DOHH2 (cell line): ENCODE data around the gene CACNA2D1.

ENCODE experiments used
- H3F3A ChIP-seq: fragments of 200-600 bp; sonication (generic), shearing (Covaris generic); 2 replicates; pipeline ENCODE4 v1.6.0; 2016; ENCODE audit warnings: antibody characterized with exemption, mild to moderate bottlenecking; ENCODE audit not compliant: control insufficient read depth, insufficient read depth
- H3K27ac ChIP-seq: fragments of 200-600 bp; sonication (generic); 2 replicates; pipeline ENCODE4 v1.5.1; 2014; ENCODE audit warnings: low read depth, mild to moderate bottlenecking, low read length, moderate library complexity
- H3K27me3 ChIP-seq: fragments of 200-600 bp; sonication (generic); 2 replicates; pipeline ENCODE4 v1.6.1; 2014; ENCODE audit warnings: mild to moderate bottlenecking, low read length, mixed read lengths; ENCODE audit not compliant: control insufficient read depth
- H3K36me3 ChIP-seq: fragments of 200-600 bp; sonication (generic); 2 replicates; pipeline ENCODE4 v1.6.1; 2014; ENCODE audit warnings: mild to moderate bottlenecking, low read length, moderate library complexity, mixed read lengths; ENCODE audit not compliant: control insufficient read depth
- H3K4me1 ChIP-seq: fragments of 200-600 bp; sonication (generic); 2 replicates; pipeline ENCODE4 v1.6.1; 2014; ENCODE audit warnings: mild to moderate bottlenecking, low read length, mixed read lengths; ENCODE audit not compliant: control insufficient read depth
- H3K4me2 ChIP-seq: fragments of 200-600 bp; sonication (generic); 2 replicates; pipeline ENCODE4 v1.6.0; 2014; ENCODE audit warnings: mild to moderate bottlenecking, low read length, moderate library complexity
- H3K4me3 ChIP-seq: fragments of 200-600 bp; sonication (generic); 2 replicates; pipeline ENCODE4 v1.5.1; 2014; ENCODE audit warnings: mild to moderate bottlenecking, low read length, mixed read lengths
- H3K79me2 ChIP-seq: fragments of 200-600 bp; sonication (generic); 2 replicates; pipeline ENCODE4 v1.6.1; 2014; ENCODE audit warnings: mild to moderate bottlenecking, low read length, mixed read lengths; ENCODE audit not compliant: control insufficient read depth
- H3K9me2 ChIP-seq: fragments of 200-600 bp; sonication (generic); replicated peaks from 2 replicates; pipeline ENCODE4 v1.6.1; 2014; ENCODE audit warnings: mild to moderate bottlenecking, low read length, mixed read lengths; ENCODE audit not compliant: control insufficient read depth
- H3K9me3 ChIP-seq: fragments of 200-600 bp; sonication (generic); 2 replicates; pipeline ENCODE4 v1.6.1; 2014; ENCODE audit warnings: antibody characterized with exemption, low read length, mixed read lengths; ENCODE audit not compliant: control insufficient read depth, insufficient read depth
- H4K20me1 ChIP-seq: fragments of 200-600 bp; sonication (generic); 2 replicates; pipeline ENCODE4 v1.6.0; 2014; ENCODE audit warnings: low read depth, mild to moderate bottlenecking, antibody characterized with exemption, low read length, moderate library complexity; ENCODE audit not compliant: control insufficient read depth, insufficient read depth
- CTCF ChIP-seq: fragments of 200-600 bp; sonication (generic); IDR thresholded peaks from one replicate; pipeline ENCODE4 v1.5.1; 2014; ENCODE audit warnings: antibody characterized with exemption, mild to moderate bottlenecking, low read depth, low read length; ENCODE audit not compliant: poor library complexity, severe bottlenecking
- EZH2phosphoT487 ChIP-seq: fragments of 200-600 bp; sonication (generic); IDR thresholded peaks from 2 replicates; pipeline ENCODE4 v1.6.1; 2017; ENCODE audit warnings: borderline replicate concordance, mild to moderate bottlenecking, antibody characterized with exemption, low read length, moderate library complexity, mixed read lengths

Gene CACNA2D1

GRCh38 chr7:82230811-82231581 lies 212.6 kb downstream of the CACNA2D1 start:
- H3K36me3 ChIP-seq, result no peaks in the 10 kb centered on the region
- H3K9me3 ChIP-seq, result no peaks in the 10 kb centered on the region
- no peak overlapping the region for H3K27ac ChIP-seq
- H3F3A ChIP-seq, result no peaks in the 10 kb centered on the region
- H4K20me1 ChIP-seq, result no peaks in the 10 kb centered on the region
- TF ChIP-seq EZH2phosphoT487 (no peak), CTCF (no peak)
- no peaks in the 10 kb centered on the region for H3K79me2 ChIP-seq
- H3K4me3 ChIP-seq, result no peak overlapping the region
- H3K9me2 ChIP-seq, result no peaks in the 10 kb centered on the region
- no peaks in the 10 kb centered on the region for H3K27me3 ChIP-seq
- H3K4me2 ChIP-seq, result no peak overlapping the region
- no peaks in the 10 kb centered on the region for H3K4me1 ChIP-seq

DNA sequence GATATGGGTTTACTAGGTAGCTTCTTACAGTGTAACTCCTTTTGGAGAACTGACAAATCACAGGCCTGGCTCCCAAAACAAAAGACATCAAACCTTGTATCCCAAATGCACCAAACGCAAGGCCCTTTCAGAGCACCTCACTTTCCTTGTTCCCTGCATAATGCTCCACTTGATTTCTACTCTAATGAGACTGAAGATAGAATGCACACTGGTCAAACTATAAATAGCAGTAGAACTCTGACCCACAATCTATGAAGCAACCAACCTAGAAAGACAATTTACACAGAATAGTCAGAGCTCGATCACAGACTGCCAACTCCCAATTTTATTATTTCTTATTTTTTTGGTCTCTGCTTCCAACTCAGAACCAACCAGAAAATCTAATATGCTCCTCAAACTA lies 214.4 kb downstream of the CACNA2D1 start:
- H3K9me3 ChIP-seq, result no peaks in the 10 kb centered on the region
- no peaks in the 10 kb centered on the region for H3K4me1 ChIP-seq
- H3F3A ChIP-seq, result no peaks in the 10 kb centered on the region
- H3K4me2 ChIP-seq, result no peak overlapping the region
- no peak overlapping the region for H3K27ac ChIP-seq
- no peaks in the 10 kb centered on the region for H3K79me2 ChIP-seq
- no peak overlapping the region for H3K4me3 ChIP-seq
- H3K9me2 ChIP-seq, result no peaks in the 10 kb centered on the region
- no peaks in the 10 kb centered on the region for H3K36me3 ChIP-seq
- H4K20me1 ChIP-seq, result no peaks in the 10 kb centered on the region
- TF ChIP-seq EZH2phosphoT487 (no peak), CTCF (no peak)
- no peaks in the 10 kb centered on the region for H3K27me3 ChIP-seq

- Histone ChIP-seq H3K4me2 (no peak overlapping the region), H3K4me3 (no peak overlapping the region), H3K27ac (no peak overlapping the region), H3K79me2 (no peaks in the 10 kb centered on the region), H3K27me3 (no peaks in the 10 kb centered on the region), H3K36me3 (no peaks in the 10 kb centered on the region), H3K4me1 (no peaks in the 10 kb centered on the region), H3K9me2 (no peaks in the 10 kb centered on the region), H4K20me1 (no peaks in the 10 kb centered on the region), H3K9me3 (no peaks in the 10 kb centered on the region), H3F3A (no peaks in the 10 kb centered on the region)
- TF ChIP-seq EZH2phosphoT487 (no peak), CTCF (no peak)
Observed at GRCh38 chr7:82226191-82226590, 217.4 kb downstream of the CACNA2D1 start.
